ENCODE results near the gene CMAS.

The CMAS gene

GRCh38 chr12:22029491-22029890 lies 16.5 kb upstream of the CMAS start:
- H3K9ac ChIP-seq (ENCODE audit: low read length), result no peak overlapping the region
- no peak overlapping the region for H3K4me3 ChIP-seq (ENCODE audit: insufficient read depth, low read length, poor library complexity, severe bottlenecking)
- no peaks in the 10 kb centered on the region for H3F3A ChIP-seq (ENCODE audit: insufficient read depth)
- H3K4me2 ChIP-seq (ENCODE audit: low read depth, low read length, poor library complexity, severe bottlenecking), result no peak overlapping the region
- no peaks in the 10 kb centered on the region for H3K79me2 ChIP-seq (ENCODE audit: insufficient read depth, low read length)
- H4K20me1 ChIP-seq (ENCODE audit: low read depth, low read length), result no peaks in the 10 kb centered on the region
- no peaks in the 10 kb centered on the region; the same call in 1 of the 2 replicates for H3K9me3 ChIP-seq (ENCODE audit: insufficient read depth, low read length)
- no peak overlapping the region for H3K27ac ChIP-seq (ENCODE audit: low read depth, low read length)
- no peaks in the 10 kb centered on the region for H3K27me3 ChIP-seq (ENCODE audit: low read length)
- no peaks in the 10 kb centered on the region for H3K9me2 ChIP-seq (replicated peaks; ENCODE audit: insufficient read depth, low read length)
- no peaks in the 10 kb centered on the region for H3K36me3 ChIP-seq (ENCODE audit: low read length)
- no peak for TF ChIP-seq EZH2phosphoT487 (conservative IDR thresholded peaks at IDR 0.05; ENCODE audit: low read length)
- TF ChIP-seq, protein P1, sequence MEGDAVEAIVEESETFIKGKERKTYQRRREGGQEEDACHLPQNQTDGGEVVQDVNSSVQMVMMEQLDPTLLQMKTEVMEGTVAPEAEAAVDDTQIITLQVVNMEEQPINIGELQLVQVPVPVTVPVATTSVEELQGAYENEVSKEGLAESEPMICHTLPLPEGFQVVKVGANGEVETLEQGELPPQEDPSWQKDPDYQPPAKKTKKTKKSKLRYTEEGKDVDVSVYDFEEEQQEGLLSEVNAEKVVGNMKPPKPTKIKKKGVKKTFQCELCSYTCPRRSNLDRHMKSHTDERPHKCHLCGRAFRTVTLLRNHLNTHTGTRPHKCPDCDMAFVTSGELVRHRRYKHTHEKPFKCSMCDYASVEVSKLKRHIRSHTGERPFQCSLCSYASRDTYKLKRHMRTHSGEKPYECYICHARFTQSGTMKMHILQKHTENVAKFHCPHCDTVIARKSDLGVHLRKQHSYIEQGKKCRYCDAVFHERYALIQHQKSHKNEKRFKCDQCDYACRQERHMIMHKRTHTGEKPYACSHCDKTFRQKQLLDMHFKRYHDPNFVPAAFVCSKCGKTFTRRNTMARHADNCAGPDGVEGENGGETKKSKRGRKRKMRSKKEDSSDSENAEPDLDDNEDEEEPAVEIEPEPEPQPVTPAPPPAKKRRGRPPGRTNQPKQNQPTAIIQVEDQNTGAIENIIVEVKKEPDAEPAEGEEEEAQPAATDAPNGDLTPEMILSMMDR (IDR thresholded peaks at IDR 0.05; ENCODE audit: insufficient read depth, low read length, poor library complexity, severe bottlenecking), result no peak
- no peak overlapping the region for H2AFZ ChIP-seq (ENCODE audit: low read depth, low read length, severe bottlenecking)

GRCh38 chr12:22029991-22030390 lies 16.0 kb upstream of the CMAS start:
- H4K20me1 ChIP-seq (ENCODE audit: low read depth, low read length), result no peaks in the 10 kb centered on the region
- no peaks in the 10 kb centered on the region for H3K36me3 ChIP-seq (ENCODE audit: low read length)
- no peaks in the 10 kb centered on the region for H3K9me2 ChIP-seq (replicated peaks; ENCODE audit: insufficient read depth, low read length)
- no peaks in the 10 kb centered on the region for H3K27me3 ChIP-seq (ENCODE audit: low read length)
- H3K4me3 ChIP-seq (ENCODE audit: insufficient read depth, low read length, poor library complexity, severe bottlenecking), result no peak overlapping the region
- no peak overlapping the region for H2AFZ ChIP-seq (ENCODE audit: low read depth, low read length, severe bottlenecking)
- no peak overlapping the region for H3K9ac ChIP-seq (ENCODE audit: low read length)
- H3K79me2 ChIP-seq (ENCODE audit: insufficient read depth, low read length), result no peaks in the 10 kb centered on the region
- H3K9me3 ChIP-seq (ENCODE audit: insufficient read depth, low read length), result no peaks in the 10 kb centered on the region
- no peak for TF ChIP-seq EZH2phosphoT487 (conservative IDR thresholded peaks at IDR 0.05; ENCODE audit: low read length)
- TF ChIP-seq, protein P1 (IDR thresholded peaks at IDR 0.05; ENCODE audit: insufficient read depth, low read length, poor library complexity, severe bottlenecking), result no peak
- no peak overlapping the region for H3K4me2 ChIP-seq (ENCODE audit: low read depth, low read length, poor library complexity, severe bottlenecking)
- no peaks in the 10 kb centered on the region for H3F3A ChIP-seq (ENCODE audit: insufficient read depth)
- H3K27ac ChIP-seq (ENCODE audit: low read depth, low read length), result no peak overlapping the region

DNA sequence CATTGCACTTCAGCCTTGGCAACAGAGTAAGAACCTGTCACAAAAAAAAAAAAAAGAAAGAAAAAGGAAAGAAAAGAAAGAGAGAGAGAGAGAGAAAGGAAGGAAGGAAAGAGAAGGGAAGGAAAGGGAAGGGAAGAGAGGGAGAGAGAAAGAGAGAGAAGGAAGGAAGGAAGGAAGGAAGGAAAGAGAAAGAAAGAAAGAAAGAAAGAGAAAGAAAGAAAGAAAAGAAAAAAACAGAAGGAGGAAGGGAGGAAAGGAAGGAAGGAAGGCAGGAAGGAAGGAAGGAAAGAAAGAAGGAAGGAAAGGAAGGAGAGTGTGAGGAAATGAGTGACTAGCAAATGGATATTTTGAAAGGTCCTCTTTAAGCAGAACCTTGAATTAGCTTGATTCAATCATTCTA lies 13.3 kb upstream of the CMAS start:
- Histone ChIP-seq H3K27me3 (ENCODE audit: low read length) (no peaks in the 10 kb centered on the region), H3K27ac (ENCODE audit: low read depth, low read length) (no peak overlapping the region), H3F3A (ENCODE audit: insufficient read depth) (no peaks in the 10 kb centered on the region), H3K36me3 (ENCODE audit: low read length) (no peaks in the 10 kb centered on the region), H3K4me3 (ENCODE audit: insufficient read depth, low read length, poor library complexity, severe bottlenecking) (no peak overlapping the region), H3K4me2 (ENCODE audit: low read depth, low read length, poor library complexity, severe bottlenecking) (no peak overlapping the region), H2AFZ (ENCODE audit: low read depth, low read length, severe bottlenecking) (no peak overlapping the region), H3K79me2 (ENCODE audit: insufficient read depth, low read length) (no peaks in the 10 kb centered on the region), H4K20me1 (ENCODE audit: low read depth, low read length) (no peaks in the 10 kb centered on the region), H3K9me2 (replicated peaks; ENCODE audit: insufficient read depth, low read length) (no peaks in the 10 kb centered on the region), H3K9ac (ENCODE audit: low read length) (no peak overlapping the region), H3K9me3 (ENCODE audit: insufficient read depth, low read length) (no peaks in the 10 kb centered on the region)
- no peak for TF ChIP-seq EZH2phosphoT487 (conservative IDR thresholded peaks at IDR 0.05; ENCODE audit: low read length)
- TF ChIP-seq, protein P1 (IDR thresholded peaks at IDR 0.05; ENCODE audit: insufficient read depth, low read length, poor library complexity, severe bottlenecking), result no peak

Data from SU-DHL-6 (cell line).